Caco-2 (cell line): ENCODE results near the gene RNF126. TPM values are rescaled to one million over a fixed set of nuclear protein-coding genes. Genes with fewer than 3 reads are reported as not detected.

Source experiments
- BruUV-seq: library from RNA; stranded (reverse); fragments of 400-500 nt; replicated peaks from 2 replicates; lab custom pipeline; 2021; lab: Mats Ljungman, UMichigan
- CTCF ChIA-PET: fragments of 300-600 bp; sonication (Branson Sonifier 250); formaldehyde crosslinking; loops from one replicate; lab custom pipeline; 2022; ENCODE audit warnings: antibody characterized with exemption; lab: Charles Lee
- POLR2A ChIA-PET: fragments of 300-600 bp; sonication (Branson Sonifier 250); formaldehyde crosslinking; loops from one replicate; lab custom pipeline; 2022; ENCODE audit warnings: antibody characterized with exemption; lab: Charles Lee
- DNase-seq, 2 experiments: peaks; one replicate each; pipeline versions ENCODE4 v3.0.0 to v3.0.0-alpha.2; 2020 to 2022
- H3K27me3 ChIP-seq: replicated peaks from 2 replicates; pipeline ENCODE4 v1.6.0; 2011; ENCODE audit warnings: low read length; ENCODE audit not compliant: control insufficient read depth, insufficient read depth
- H3K36me3 ChIP-seq: 2 replicates; pipeline ENCODE4 v1.5.1; 2011; ENCODE audit warnings: low read length; ENCODE audit not compliant: control insufficient read depth, insufficient read depth
- H3K4me1 ChIP-seq: fragments of 250-450 bp; sonication (Bioruptor Pico); 2 replicates; pipeline ENCODE4 v1.5.1; 2020; ENCODE audit warnings: mild to moderate bottlenecking
- H3K4me3 ChIP-seq: 2 replicates; pipeline ENCODE4 v1.5.1; 2011; ENCODE audit warnings: low read depth, mild to moderate bottlenecking, control low read depth, low read length
- H3K9me3 ChIP-seq: fragments of 250-450 bp; sonication (Bioruptor Pico); 2 replicates; pipeline ENCODE4 v1.5.1; 2020; ENCODE audit warnings: mild to moderate bottlenecking, moderate library complexity
- H3K27ac Mint-ChIP-seq: one replicate; pipeline ENCODE4 v1.8.0; 2022; ENCODE audit warnings: mixed read lengths; ENCODE audit not compliant: unreplicated experiment
- H3K27me3 Mint-ChIP-seq: one replicate; pipeline ENCODE4 v1.8.0; 2022; ENCODE audit warnings: mixed read lengths; ENCODE audit not compliant: insufficient read depth, unreplicated experiment
- H3K36me3 Mint-ChIP-seq: one replicate; pipeline ENCODE4 v1.8.0; 2022; ENCODE audit warnings: mild to moderate bottlenecking, mixed read lengths; ENCODE audit not compliant: insufficient read depth, unreplicated experiment
- H3K4me1 Mint-ChIP-seq: one replicate; pipeline ENCODE4 v1.8.0; 2022; ENCODE audit warnings: low read depth, mixed read lengths; ENCODE audit not compliant: unreplicated experiment
- H3K4me3 Mint-ChIP-seq: one replicate; pipeline ENCODE4 v1.8.0; 2022; ENCODE audit warnings: mild to moderate bottlenecking, moderate library complexity, mixed read lengths; ENCODE audit not compliant: unreplicated experiment
- H3K9me3 Mint-ChIP-seq: one replicate; pipeline ENCODE4 v1.8.0; 2022; ENCODE audit warnings: mixed read lengths; ENCODE audit not compliant: unreplicated experiment
- CTCF ChIP-seq, 2 experiments: fragments of 200-600 bp in 1 of 2; IDR thresholded peaks; 1 replicate in 1 of 2; 2 replicates in 1 of 2; pipeline versions ENCODE4 v1.5.1 to v1.8.0; 2011 to 2022; ENCODE audit warnings: antibody characterized with exemption in 1 of 2, control low read depth in 1 of 2, inconsistent platforms in 1 of 2, low read depth in 1 of 2, low read length in 1 of 2, mild to moderate bottlenecking in 1 of 2, moderate library complexity in 1 of 2; ENCODE audit not compliant: insufficient read depth in 1 of 2, severe bottlenecking in 1 of 2, unreplicated experiment in 1 of 2
- intact Hi-C: fragments of 100-400 bp; cut with micrococcal nuclease; formaldehyde crosslinking; loops from one replicate; pipeline ENCODE4 v1.10.0; 2022; ENCODE audit not compliant: unreplicated experiment
- total RNA-seq: library from RNA; stranded (reverse); gene quantifications from 2 replicates; pipeline ENCODE4 v1.2.3, GENCODE V29; 2022

Gene RNF126
- total RNA-seq, 1 experiment from 2014 or later = 74.6 TPM

GRCh38 chr19:624433-625109 is 38.4 kb downstream of the RNF126 start:
- H3K27me3 Mint-ChIP-seq = no peaks in the 10 kb centered on the region
- CTCF ChIA-PET = no interaction called here
- POLR2A ChIA-PET = no interaction called here

GRCh38 chr19:623974-624373 is 39.0 kb downstream of the RNF126 start:
- intact Hi-C loops = no loop called here
- CTCF ChIA-PET = no interaction called here
- H3K36me3 Mint-ChIP-seq = peaks cover 45% of the 10 kb centered on the region
- no peaks in the 10 kb centered on the region for H3K9me3 ChIP-seq
- BruUV-seq = no TSS peak
- no peak for DNase-seq
- H3K36me3 ChIP-seq = no peaks in the 10 kb centered on the region; the same call in 1 of the 2 replicates
- POLR2A ChIA-PET = no interaction called here
- TF ChIP-seq CTCF (IDR thresholded peaks at IDR 0.05; ENCODE audit: insufficient read depth in 1 of 2, low read depth in 1 of 2, low read length in 1 of 2, severe bottlenecking in 1 of 2, unreplicated experiment in 1 of 2) = no peak
- no peaks in the 10 kb centered on the region for H3K27me3 Mint-ChIP-seq
- no peak overlapping the region for H3K4me3 ChIP-seq
- H3K4me3 Mint-ChIP-seq = no peak overlapping the region
- no peaks in the 10 kb centered on the region for H3K9me3 Mint-ChIP-seq
- no peaks in the 10 kb centered on the region for H3K4me1 Mint-ChIP-seq
- no peak overlapping the region for H3K27ac Mint-ChIP-seq
- no peaks in the 10 kb centered on the region for H3K4me1 ChIP-seq
- H3K27me3 ChIP-seq = no peaks in the 10 kb centered on the region

More at GRCh38 chr19:624433-625109, 38.4 kb downstream of the RNF126 start:
- Mint-ChIP-seq H3K4me3 (no peak overlapping the region), H3K9me3 (no peaks in the 10 kb centered on the region), H3K36me3 (peaks cover 45% of the 10 kb centered on the region), H3K4me1 (no peaks in the 10 kb centered on the region), H3K27ac (no peak overlapping the region)
- H3K4me3 ChIP-seq = no peak overlapping the region
- BruUV-seq = no TSS peak
- TF ChIP-seq CTCF (IDR thresholded peaks at IDR 0.05; ENCODE audit: insufficient read depth in 1 of 2, low read depth in 1 of 2, low read length in 1 of 2, severe bottlenecking in 1 of 2, unreplicated experiment in 1 of 2) = no peak
- no peak for DNase-seq
- no peaks in the 10 kb centered on the region for H3K27me3 ChIP-seq
- intact Hi-C loops = no loop called here
- no peaks in the 10 kb centered on the region for H3K4me1 ChIP-seq
- no peaks in the 10 kb centered on the region for H3K9me3 ChIP-seq
- no peaks in the 10 kb centered on the region; the same call in 1 of the 2 replicates for H3K36me3 ChIP-seq

GRCh38 chr19:623175-623916 is 39.7 kb downstream of the RNF126 start:
- Histone ChIP-seq H3K36me3 (no peaks in the 10 kb centered on the region; the same call in 1 of the 2 replicates), H3K4me1 (no peaks in the 10 kb centered on the region), H3K4me3 (no peak overlapping the region), H3K9me3 (no peaks in the 10 kb centered on the region), H3K27me3 (no peaks in the 10 kb centered on the region)
- DNase-seq = no peak
- ChIA-PET POLR2A (no interaction called here), CTCF (no interaction called here)
- H3K27me3 Mint-ChIP-seq = no peaks in the 10 kb centered on the region
- peaks cover 45% of the 10 kb centered on the region for H3K36me3 Mint-ChIP-seq
- H3K27ac Mint-ChIP-seq = no peak overlapping the region
- no peaks in the 10 kb centered on the region for H3K4me1 Mint-ChIP-seq
- no TSS peak for BruUV-seq
- H3K9me3 Mint-ChIP-seq = no peaks in the 10 kb centered on the region
- intact Hi-C loops = no loop called here
- no peak overlapping the region for H3K4me3 Mint-ChIP-seq
- no peak for TF ChIP-seq CTCF (IDR thresholded peaks at IDR 0.05; ENCODE audit: insufficient read depth in 1 of 2, low read depth in 1 of 2, low read length in 1 of 2, severe bottlenecking in 1 of 2, unreplicated experiment in 1 of 2)
